Gastroesophageal sphincter (tissue), 3 donors: ENCODE results near the gene FIGLA.

Experiments used
- POLR2A ChIP-seq, 2 donors: fragments of 450-650 bp; IDR thresholded peaks; one replicate each; pipeline ENCODE4 v1.6.1; 2017; ENCODE audit warnings: antibody characterized with exemption in 2 of 2, mild to moderate bottlenecking in 2 of 2, moderate library complexity in 1 of 2
- TF ChIP-seq, protein P1 (sequence below), 4 experiments: fragments of 200-600 bp in 2 of 4; fragments of 450-650 bp in 2 of 4; sonication (generic) in 1 of 4; IDR thresholded peaks; one replicate each; pipeline ENCODE4 v1.5.1; 2017 to 2019; ENCODE audit warnings: antibody characterized with exemption in 4 of 4, mild to moderate bottlenecking in 2 of 4, moderate library complexity in 2 of 4

GRCh38 chr2:70753031-70753430, 37.4 kb downstream of the FIGLA start:
- TF ChIP-seq POLR2A (IDR thresholded peaks at IDR 0.05) = no peak
- TF ChIP-seq, protein P1, sequence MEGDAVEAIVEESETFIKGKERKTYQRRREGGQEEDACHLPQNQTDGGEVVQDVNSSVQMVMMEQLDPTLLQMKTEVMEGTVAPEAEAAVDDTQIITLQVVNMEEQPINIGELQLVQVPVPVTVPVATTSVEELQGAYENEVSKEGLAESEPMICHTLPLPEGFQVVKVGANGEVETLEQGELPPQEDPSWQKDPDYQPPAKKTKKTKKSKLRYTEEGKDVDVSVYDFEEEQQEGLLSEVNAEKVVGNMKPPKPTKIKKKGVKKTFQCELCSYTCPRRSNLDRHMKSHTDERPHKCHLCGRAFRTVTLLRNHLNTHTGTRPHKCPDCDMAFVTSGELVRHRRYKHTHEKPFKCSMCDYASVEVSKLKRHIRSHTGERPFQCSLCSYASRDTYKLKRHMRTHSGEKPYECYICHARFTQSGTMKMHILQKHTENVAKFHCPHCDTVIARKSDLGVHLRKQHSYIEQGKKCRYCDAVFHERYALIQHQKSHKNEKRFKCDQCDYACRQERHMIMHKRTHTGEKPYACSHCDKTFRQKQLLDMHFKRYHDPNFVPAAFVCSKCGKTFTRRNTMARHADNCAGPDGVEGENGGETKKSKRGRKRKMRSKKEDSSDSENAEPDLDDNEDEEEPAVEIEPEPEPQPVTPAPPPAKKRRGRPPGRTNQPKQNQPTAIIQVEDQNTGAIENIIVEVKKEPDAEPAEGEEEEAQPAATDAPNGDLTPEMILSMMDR (IDR thresholded peaks at IDR 0.05) = no peak
